ENCODE measurements around the gene HIVEP3.

- TF ChIP-seq EZH2 (IDR thresholded peaks at IDR 0.05; ENCODE audit: low read length) (no peak), CTCF (optimal IDR thresholded peaks at IDR 0.05 in 1 of 3, IDR thresholded peaks at IDR 0.05 in 1 of 3, conservative IDR thresholded peaks at IDR 0.05 in 1 of 3; ENCODE audit: extremely low read depth in 1 of 3, insufficient read depth in 2 of 3, low read length in 3 of 3) (no peak)
These were observed 20.5 kb upstream of the HIVEP3 start for GRCh38 chr1:41939194-41939593.

All from keratinocyte (primary cell).